ENCODE measurements around the gene ATG13.

The ATG13 gene

GRCh38 chr11:46609386-46609785 lies 8.0 kb upstream of the ATG13 start:
- TF ChIP-seq CTCF (IDR thresholded peaks at IDR 0.05; ENCODE audit: low read depth, low read length, poor library complexity, severe bottlenecking) (no peak), EZH2phosphoT487 (IDR thresholded peaks at IDR 0.05; ENCODE audit: borderline replicate concordance, low read length) (no peak)
- no peaks in the 10 kb centered on the region; the same call in 1 of the 2 replicates for H3K79me2 ChIP-seq (ENCODE audit: control insufficient read depth, low read length)
- H3K27ac ChIP-seq (ENCODE audit: low read depth, low read length), result no peak overlapping the region
- no peaks in the 10 kb centered on the region for H3K36me3 ChIP-seq (ENCODE audit: control insufficient read depth, low read length)
- no peak overlapping the region for H3K4me3 ChIP-seq (ENCODE audit: low read length)
- no peak overlapping the region for H3K4me2 ChIP-seq (ENCODE audit: low read length)
- no peaks in the 10 kb centered on the region for H3K9me2 ChIP-seq (replicated peaks; ENCODE audit: control insufficient read depth, low read length)
- H3K4me1 ChIP-seq (ENCODE audit: control insufficient read depth, low read length), result peaks cover 6% of the 10 kb centered on the region
- no peaks in the 10 kb centered on the region for H3K9me3 ChIP-seq (ENCODE audit: control insufficient read depth, insufficient read depth, low read length)
- no peaks in the 10 kb centered on the region for H4K20me1 ChIP-seq (ENCODE audit: control insufficient read depth, insufficient read depth, low read depth, low read length)
- H3F3A ChIP-seq (ENCODE audit: control insufficient read depth, insufficient read depth), result no peaks in the 10 kb centered on the region
- no peaks in the 10 kb centered on the region for H3K27me3 ChIP-seq (ENCODE audit: control insufficient read depth, low read length)

- H3F3A ChIP-seq (ENCODE audit: control insufficient read depth, insufficient read depth), result no peaks in the 10 kb centered on the region
- H3K4me3 ChIP-seq (ENCODE audit: low read length), result no peak overlapping the region
- no peak for TF ChIP-seq EZH2phosphoT487 (IDR thresholded peaks at IDR 0.05; ENCODE audit: borderline replicate concordance, low read length)
- TF ChIP-seq CTCF (IDR thresholded peaks at IDR 0.05; ENCODE audit: low read depth, low read length, poor library complexity, severe bottlenecking), result no peak
- H3K27me3 ChIP-seq (ENCODE audit: control insufficient read depth, low read length), result no peaks in the 10 kb centered on the region
- H4K20me1 ChIP-seq (ENCODE audit: control insufficient read depth, insufficient read depth, low read depth, low read length), result no peaks in the 10 kb centered on the region
- no peak overlapping the region for H3K27ac ChIP-seq (ENCODE audit: low read depth, low read length)
- H3K79me2 ChIP-seq (ENCODE audit: control insufficient read depth, low read length), result peaks cover 14% of the 10 kb centered on the region
- no peaks in the 10 kb centered on the region for H3K9me3 ChIP-seq (ENCODE audit: control insufficient read depth, insufficient read depth, low read length)
- peaks cover 12% of the 10 kb centered on the region for H3K4me1 ChIP-seq (ENCODE audit: control insufficient read depth, low read length)
- H3K4me2 ChIP-seq (ENCODE audit: low read length), result no peak overlapping the region
- H3K9me2 ChIP-seq (replicated peaks; ENCODE audit: control insufficient read depth, low read length), result no peaks in the 10 kb centered on the region
- no peaks in the 10 kb centered on the region for H3K36me3 ChIP-seq (ENCODE audit: control insufficient read depth, low read length)
Observed at GRCh38 chr11:46611526-46612304, 5.6 kb upstream of the ATG13 start.

- TF ChIP-seq EZH2phosphoT487 (IDR thresholded peaks at IDR 0.05; ENCODE audit: borderline replicate concordance, low read length) (no peak), CTCF (IDR thresholded peaks at IDR 0.05; ENCODE audit: low read depth, low read length, poor library complexity, severe bottlenecking) (no peak)
Observed at GRCh38 chr11:46612326-46612725, 5.0 kb upstream of the ATG13 start.

More at GRCh38 chr11:46612326-46612725, 5.0 kb upstream of the ATG13 start:
- no peaks in the 10 kb centered on the region for H3K9me2 ChIP-seq (replicated peaks; ENCODE audit: control insufficient read depth, low read length)
- peaks cover 16% of the 10 kb centered on the region for H3K79me2 ChIP-seq (ENCODE audit: control insufficient read depth, low read length)
- no peaks in the 10 kb centered on the region for H3K9me3 ChIP-seq (ENCODE audit: control insufficient read depth, insufficient read depth, low read length)
- no peaks in the 10 kb centered on the region for H3K27me3 ChIP-seq (ENCODE audit: control insufficient read depth, low read length)
- no peak overlapping the region for H3K27ac ChIP-seq (ENCODE audit: low read depth, low read length)
- H3K4me3 ChIP-seq (ENCODE audit: low read length), result no peak overlapping the region
- H3K4me1 ChIP-seq (ENCODE audit: control insufficient read depth, low read length), result peaks cover 12% of the 10 kb centered on the region
- no peaks in the 10 kb centered on the region for H4K20me1 ChIP-seq (ENCODE audit: control insufficient read depth, insufficient read depth, low read depth, low read length)
- no peak overlapping the region for H3K4me2 ChIP-seq (ENCODE audit: low read length)
- H3F3A ChIP-seq (ENCODE audit: control insufficient read depth, insufficient read depth), result no peaks in the 10 kb centered on the region
- no peaks in the 10 kb centered on the region for H3K36me3 ChIP-seq (ENCODE audit: control insufficient read depth, low read length)
